ENCODE results near the gene HEPACAM.

The HEPACAM gene

GRCh38 chr11:124935548-124936514 is at the start of gene HEPACAM:
Gene HEPACAM (minus strand): TSS chr11:124936047. CDS start chr11:124936006, 41 bp downstream.
- H3K9me2 ChIP-seq (replicated peaks; ENCODE audit: control insufficient read depth, low read length) = no peaks in the 10 kb centered on the region
- H3F3A ChIP-seq (ENCODE audit: control insufficient read depth, insufficient read depth) = no peaks in the 10 kb centered on the region
- H3K27me3 ChIP-seq (ENCODE audit: control insufficient read depth, low read length) = peaks cover 31% of the 10 kb centered on the region
- H3K27ac ChIP-seq (ENCODE audit: low read depth, low read length) = no peak within 1 kb of the TSS
- H3K36me3 ChIP-seq (ENCODE audit: control insufficient read depth, low read length) = no peaks in the 10 kb centered on the region
- no peaks in the 10 kb centered on the region for H4K20me1 ChIP-seq (ENCODE audit: control insufficient read depth, insufficient read depth, low read depth, low read length)
- H3K4me3 ChIP-seq (ENCODE audit: low read length) = no peak within 1 kb of the TSS
- no peaks in the 10 kb centered on the region for H3K79me2 ChIP-seq (ENCODE audit: control insufficient read depth, low read length)
- H3K9me3 ChIP-seq (ENCODE audit: control insufficient read depth, insufficient read depth, low read length) = no peaks in the 10 kb centered on the region
- no peak for TF ChIP-seq CTCF (IDR thresholded peaks at IDR 0.05; ENCODE audit: low read depth, low read length, poor library complexity, severe bottlenecking)
- TF ChIP-seq EZH2phosphoT487 (IDR thresholded peaks at IDR 0.05; ENCODE audit: borderline replicate concordance, low read length) = no peak
- H3K4me2 ChIP-seq (ENCODE audit: low read length) = no peak within 1 kb of the TSS
- no peaks in the 10 kb centered on the region for H3K4me1 ChIP-seq (ENCODE audit: control insufficient read depth, low read length)

- no peaks in the 10 kb centered on the region for H3F3A ChIP-seq (ENCODE audit: control insufficient read depth, insufficient read depth)
- no peaks in the 10 kb centered on the region for H3K27me3 ChIP-seq (ENCODE audit: control insufficient read depth, low read length)
- no peaks in the 10 kb centered on the region for H3K79me2 ChIP-seq (ENCODE audit: control insufficient read depth, low read length)
- H3K4me2 ChIP-seq (ENCODE audit: low read length) = no peak overlapping the region
- no peaks in the 10 kb centered on the region for H4K20me1 ChIP-seq (ENCODE audit: control insufficient read depth, insufficient read depth, low read depth, low read length)
- H3K4me3 ChIP-seq (ENCODE audit: low read length) = no peak overlapping the region
- H3K36me3 ChIP-seq (ENCODE audit: control insufficient read depth, low read length) = peaks cover 4% of the 10 kb centered on the region; the same call in 1 of the 2 replicates
- TF ChIP-seq EZH2phosphoT487 (IDR thresholded peaks at IDR 0.05; ENCODE audit: borderline replicate concordance, low read length) (no peak), CTCF (IDR thresholded peaks at IDR 0.05; ENCODE audit: low read depth, low read length, poor library complexity, severe bottlenecking) (no peak)
- no peaks in the 10 kb centered on the region for H3K4me1 ChIP-seq (ENCODE audit: control insufficient read depth, low read length)
- H3K27ac ChIP-seq (ENCODE audit: low read depth, low read length) = no peak overlapping the region
- peaks cover 3% of the 10 kb centered on the region; the same call in 1 of the 2 replicates for H3K9me3 ChIP-seq (ENCODE audit: control insufficient read depth, insufficient read depth, low read length)
- no peaks in the 10 kb centered on the region for H3K9me2 ChIP-seq (replicated peaks; ENCODE audit: control insufficient read depth, low read length)
Measured at GRCh38 chr11:124984512-124984854, 48.6 kb upstream of the HEPACAM start.

- H3K4me2 ChIP-seq (ENCODE audit: low read length) = no peak overlapping the region
- H3K4me1 ChIP-seq (ENCODE audit: control insufficient read depth, low read length) = no peaks in the 10 kb centered on the region
- no peak overlapping the region for H3K27ac ChIP-seq (ENCODE audit: low read depth, low read length)
- H3K27me3 ChIP-seq (ENCODE audit: control insufficient read depth, low read length) = no peaks in the 10 kb centered on the region
- peaks cover 4% of the 10 kb centered on the region; the same call in 1 of the 2 replicates for H3K36me3 ChIP-seq (ENCODE audit: control insufficient read depth, low read length)
- H3F3A ChIP-seq (ENCODE audit: control insufficient read depth, insufficient read depth) = no peaks in the 10 kb centered on the region
- H3K9me2 ChIP-seq (replicated peaks; ENCODE audit: control insufficient read depth, low read length) = no peaks in the 10 kb centered on the region
- H3K79me2 ChIP-seq (ENCODE audit: control insufficient read depth, low read length) = no peaks in the 10 kb centered on the region
- H3K9me3 ChIP-seq (ENCODE audit: control insufficient read depth, insufficient read depth, low read length) = peaks cover 6% of the 10 kb centered on the region; the same call in 1 of the 2 replicates
- no peaks in the 10 kb centered on the region for H4K20me1 ChIP-seq (ENCODE audit: control insufficient read depth, insufficient read depth, low read depth, low read length)
- TF ChIP-seq EZH2phosphoT487 (IDR thresholded peaks at IDR 0.05; ENCODE audit: borderline replicate concordance, low read length) (no peak), CTCF (IDR thresholded peaks at IDR 0.05; ENCODE audit: low read depth, low read length, poor library complexity, severe bottlenecking) (no peak)
- no peak overlapping the region for H3K4me3 ChIP-seq (ENCODE audit: low read length)
Measured at GRCh38 chr11:124983674-124984511, 48.0 kb upstream of the HEPACAM start.
